UCSD-AML1 (cell line): Measurements from ENCODE around the gene RARA.
"Not testable (repeated sequence)": the region's sequence is repeated elsewhere in the genome, so short reads cannot be mapped to it uniquely, and the experiment has no call there.

Experiments
- DNase-seq: peaks from one replicate; lab custom pipeline; 2025; ENCODE audit not compliant: unreplicated experiment; lab: John Stamatoyannopoulos, UW

Gene RARA

DNA sequence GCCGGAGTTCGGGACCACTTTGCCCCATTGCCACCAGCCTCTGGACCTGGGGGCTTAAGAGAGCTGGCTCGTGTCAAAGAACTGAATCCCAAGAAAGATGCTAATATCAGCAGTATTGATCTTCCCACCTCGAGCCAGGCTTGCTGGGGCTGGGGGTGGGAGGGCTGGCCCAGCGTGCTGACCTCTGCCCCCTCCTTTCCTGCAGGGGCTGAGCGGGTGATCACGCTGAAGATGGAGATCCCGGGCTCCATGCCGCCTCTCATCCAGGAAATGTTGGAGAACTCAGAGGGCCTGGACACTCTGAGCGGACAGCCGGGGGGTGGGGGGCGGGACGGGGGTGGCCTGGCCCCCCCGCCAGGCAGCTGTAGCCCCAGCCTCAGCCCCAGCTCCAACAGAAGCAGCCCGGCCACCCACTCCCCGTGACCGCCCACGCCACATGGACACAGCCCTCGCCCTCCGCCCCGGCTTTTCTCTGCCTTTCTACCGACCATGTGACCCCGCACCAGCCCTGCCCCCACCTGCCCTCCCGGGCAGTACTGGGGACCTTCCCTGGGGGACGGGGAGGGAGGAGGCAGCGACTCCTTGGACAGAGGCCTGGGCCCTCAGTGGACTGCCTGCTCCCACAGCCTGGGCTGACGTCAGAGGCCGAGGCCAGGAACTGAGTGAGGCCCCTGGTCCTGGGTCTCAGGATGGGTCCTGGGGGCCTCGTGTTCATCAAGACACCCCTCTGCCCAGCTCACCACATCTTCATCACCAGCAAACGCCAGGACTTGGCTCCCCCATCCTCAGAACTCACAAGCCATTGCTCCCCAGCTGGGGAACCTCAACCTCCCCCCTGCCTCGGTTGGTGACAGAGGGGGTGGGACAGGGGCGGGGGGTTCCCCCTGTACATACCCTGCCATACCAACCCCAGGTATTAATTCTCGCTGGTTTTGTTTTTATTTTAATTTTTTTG, 47.1 kb downstream of the RARA start:
- no peak for DNase-seq

DNA sequence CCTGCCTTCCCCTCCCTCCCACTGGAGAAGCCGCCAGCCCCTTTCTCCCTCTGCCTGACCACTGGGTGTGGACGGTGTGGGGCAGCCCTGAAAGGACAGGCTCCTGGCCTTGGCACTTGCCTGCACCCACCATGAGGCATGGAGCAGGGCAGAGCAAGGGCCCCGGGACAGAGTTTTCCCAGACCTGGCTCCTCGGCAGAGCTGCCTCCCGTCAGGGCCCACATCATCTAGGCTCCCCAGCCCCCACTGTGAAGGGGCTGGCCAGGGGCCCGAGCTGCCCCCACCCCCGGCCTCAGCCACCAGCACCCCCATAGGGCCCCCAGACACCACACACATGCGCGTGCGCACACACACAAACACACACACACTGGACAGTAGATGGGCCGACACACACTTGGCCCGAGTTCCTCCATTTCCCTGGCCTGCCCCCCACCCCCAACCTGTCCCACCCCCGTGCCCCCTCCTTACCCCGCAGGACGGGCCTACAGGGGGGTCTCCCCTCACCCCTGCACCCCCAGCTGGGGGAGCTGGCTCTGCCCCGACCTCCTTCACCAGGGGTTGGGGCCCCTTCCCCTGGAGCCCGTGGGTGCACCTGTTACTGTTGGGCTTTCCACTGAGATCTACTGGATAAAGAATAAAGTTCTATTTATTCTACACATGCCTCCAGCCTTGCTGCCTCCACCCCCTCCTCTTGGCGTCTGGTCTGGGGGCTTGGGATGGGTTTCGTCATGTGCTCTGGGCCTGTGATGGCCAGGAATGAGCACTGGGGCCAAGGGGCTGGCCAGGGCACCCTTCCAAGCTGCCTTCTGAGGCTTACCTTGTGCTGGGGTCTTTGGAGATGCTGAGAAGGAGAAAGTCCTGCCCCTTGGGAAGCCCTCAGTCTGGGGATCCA, 48.3 kb downstream of the RARA start:
- no peak for DNase-seq

DNA sequence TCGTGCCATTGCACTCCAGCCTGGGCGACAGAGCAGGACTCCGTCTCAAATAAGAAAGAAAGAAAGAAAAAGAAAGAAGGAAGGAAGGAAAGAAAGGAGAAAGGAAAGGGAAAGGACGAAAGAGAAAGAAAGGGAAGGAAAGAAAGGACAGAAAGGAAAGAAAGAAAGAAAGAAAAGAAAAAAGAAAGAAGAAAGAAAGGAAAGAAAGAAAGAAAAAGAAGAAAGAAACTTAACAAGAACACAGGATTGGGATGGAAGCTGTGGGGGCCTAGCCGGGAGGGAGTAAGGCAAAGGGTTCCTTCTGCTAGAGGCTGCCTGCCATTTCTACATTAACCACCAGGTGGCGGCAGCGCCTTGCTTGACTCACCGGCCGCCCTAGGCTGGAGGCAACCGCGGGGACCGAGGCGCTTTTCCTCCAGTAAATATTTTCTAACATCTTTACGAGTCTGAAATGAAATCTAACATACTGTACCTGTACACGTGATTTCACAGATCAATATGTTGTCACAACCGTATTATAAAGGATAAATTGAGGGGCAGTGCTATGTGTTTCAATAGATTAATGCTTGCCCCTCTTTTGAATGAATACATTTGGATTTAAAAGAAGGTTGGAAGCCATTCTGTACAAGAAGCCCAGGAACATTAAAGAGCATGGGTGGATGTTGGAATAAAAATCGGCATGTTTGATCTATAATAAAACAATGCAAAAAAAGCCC, 49.5 kb downstream of the RARA start:
- peak; percentile 84 for DNase-seq

DNA sequence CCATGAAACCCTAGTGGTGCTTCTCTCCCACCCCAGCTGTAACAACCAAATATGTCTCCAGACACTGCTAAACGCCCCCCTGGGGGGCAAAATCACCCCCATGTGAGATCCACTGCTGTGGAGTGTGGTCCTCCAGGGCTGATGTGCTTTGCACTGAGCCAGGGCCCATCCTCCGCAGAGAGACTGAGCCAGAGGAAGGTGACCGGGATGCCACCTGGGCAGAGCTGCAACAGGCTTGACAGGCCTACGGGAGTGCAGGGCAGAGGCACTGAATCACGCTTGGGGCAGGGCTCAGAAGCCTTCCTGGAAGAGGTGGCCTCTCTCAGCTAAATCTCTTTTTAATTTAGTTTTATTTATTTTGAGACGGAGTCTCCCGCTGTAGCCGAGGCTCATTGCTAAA, 51.1 kb downstream of the RARA start:
- DNase-seq, result no peak

DNA sequence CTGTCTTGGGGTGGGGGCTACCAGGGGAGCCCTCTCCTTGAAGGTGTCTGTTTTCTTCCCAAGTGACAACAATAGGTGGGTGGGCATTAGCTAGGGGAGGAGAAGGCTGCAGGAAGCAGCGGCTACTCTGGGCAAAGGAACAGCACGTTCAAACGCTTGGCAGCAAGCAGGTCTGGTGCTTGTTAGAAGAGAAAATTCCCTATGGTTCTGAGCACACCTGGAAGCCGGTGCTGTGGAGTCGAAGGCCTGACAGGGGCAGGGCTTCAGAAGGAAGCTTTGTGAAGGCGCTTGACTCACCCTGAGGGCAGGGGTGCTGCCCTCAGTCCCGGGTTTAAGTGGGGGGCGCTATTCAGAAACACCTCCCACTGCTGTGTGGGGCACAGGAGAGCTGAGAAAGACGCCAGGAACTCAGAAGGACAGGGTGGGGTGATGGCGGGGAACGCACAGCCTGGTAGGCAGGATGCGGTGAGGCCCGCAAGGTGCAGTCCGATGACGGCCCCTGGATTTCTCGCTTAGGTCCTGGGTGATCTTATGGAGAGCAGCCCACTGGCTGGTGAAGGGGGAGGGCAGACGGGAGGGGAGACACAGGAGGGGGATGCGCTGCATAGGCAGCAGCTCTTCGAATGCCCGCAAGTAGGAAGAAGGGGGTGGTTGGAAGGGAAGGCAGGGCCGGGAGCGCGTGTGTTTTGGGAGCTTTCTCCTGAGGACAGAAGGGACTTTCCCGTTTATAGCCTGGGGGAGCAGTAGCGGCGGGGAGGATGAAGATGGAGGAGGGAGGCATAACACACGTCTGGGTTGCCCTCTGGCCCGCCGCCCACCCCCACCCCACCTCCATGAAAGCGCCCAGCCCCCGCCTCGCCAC, 52.3 kb downstream of the RARA start:
- DNase-seq, result no peak

DNA sequence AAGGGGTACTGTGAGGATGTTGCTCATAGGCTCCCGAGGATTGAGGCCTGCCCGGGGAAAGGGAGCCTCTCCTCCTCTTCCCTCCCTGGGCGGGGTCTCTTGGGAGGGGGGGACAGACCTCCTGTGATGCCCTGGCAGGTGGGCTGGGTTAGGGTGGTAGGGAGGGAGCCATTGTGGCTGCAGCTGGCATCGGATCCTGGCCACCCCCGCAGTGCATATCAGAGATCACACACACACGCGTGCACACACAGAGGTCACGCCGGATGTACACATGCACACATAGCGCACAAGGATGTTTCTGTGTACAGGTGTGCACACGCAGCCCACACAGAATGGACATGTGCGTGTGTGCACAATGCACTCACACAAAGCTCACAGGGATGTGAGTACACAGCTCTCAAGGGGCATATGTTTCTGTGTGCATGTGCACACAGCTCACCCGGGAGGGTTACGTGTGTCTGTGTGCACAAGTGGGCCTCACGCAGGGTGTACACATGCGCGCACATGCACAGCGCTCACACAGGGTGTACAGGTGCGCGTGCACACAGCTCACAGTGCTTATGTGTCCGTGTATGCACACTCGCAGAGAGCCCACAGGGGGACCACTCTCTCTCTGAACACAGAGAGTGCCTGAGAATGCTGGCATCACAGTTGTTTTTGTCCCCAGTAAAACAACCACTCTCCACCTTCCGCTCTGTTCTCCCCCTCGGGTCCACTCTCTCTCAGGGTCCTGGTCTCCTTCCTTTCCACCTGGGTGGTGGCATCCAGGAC, 53.1 kb downstream of the RARA start:
- DNase-seq, result no peak

DNA sequence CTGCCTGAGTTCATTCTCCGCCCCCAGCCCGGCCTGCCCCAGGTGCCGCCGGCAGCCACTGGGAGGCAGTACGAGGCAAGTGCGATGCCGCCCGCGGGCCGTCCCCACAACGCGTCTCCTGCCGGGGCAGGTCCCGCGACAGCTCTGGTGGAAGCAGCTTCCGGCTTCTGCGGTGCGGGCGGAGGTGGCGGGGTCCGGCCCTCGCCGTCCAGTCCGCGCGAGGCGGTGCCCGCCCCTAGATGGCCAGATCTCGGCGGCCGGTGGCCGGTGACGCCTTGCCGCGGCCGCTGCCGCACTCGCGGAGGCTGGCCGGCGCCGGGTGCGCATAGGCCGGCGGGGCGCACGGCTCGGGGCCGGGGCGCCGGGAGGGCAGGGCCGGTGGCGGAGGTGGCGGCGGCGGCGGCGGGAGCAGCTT, 53.7 kb downstream of the RARA start:
- peak; percentile 85 for DNase-seq

DNA sequence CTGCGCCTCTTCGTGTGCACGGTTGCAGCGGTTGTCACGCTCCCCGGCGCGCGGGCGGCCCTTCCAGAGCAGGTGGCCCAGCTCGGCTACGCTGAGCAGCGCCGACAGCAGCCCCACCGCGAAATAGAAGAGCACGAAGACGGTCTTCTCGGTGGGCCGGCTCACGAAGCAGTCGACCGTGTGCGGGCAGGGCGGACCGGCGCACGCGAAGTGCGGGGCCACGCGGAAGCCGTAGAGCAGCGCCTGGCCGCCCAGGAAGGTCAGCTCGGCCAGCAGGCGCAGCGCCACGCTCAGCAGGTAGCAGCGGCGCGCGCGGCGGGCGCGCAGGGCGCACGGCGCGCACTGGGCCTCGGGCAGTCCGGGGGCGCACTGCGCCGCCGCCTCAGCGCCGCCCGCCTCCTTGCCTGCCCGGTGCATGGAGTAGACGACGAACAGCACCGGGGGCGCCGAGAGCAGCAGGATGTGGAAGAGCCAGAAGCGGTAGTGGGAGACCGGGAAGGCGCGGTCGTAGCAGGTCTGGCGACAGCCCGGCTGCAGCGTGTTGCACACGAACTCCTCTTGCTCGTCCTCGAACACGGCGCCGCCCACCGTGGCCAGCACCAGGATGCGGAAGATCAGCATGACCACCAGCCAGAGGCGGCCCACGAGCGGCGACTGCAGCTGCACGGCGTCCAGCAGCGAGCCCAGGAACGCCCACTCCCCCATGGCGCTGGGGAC, 54.3 kb downstream of the RARA start:
- DNase-seq, result no peak

DNA sequence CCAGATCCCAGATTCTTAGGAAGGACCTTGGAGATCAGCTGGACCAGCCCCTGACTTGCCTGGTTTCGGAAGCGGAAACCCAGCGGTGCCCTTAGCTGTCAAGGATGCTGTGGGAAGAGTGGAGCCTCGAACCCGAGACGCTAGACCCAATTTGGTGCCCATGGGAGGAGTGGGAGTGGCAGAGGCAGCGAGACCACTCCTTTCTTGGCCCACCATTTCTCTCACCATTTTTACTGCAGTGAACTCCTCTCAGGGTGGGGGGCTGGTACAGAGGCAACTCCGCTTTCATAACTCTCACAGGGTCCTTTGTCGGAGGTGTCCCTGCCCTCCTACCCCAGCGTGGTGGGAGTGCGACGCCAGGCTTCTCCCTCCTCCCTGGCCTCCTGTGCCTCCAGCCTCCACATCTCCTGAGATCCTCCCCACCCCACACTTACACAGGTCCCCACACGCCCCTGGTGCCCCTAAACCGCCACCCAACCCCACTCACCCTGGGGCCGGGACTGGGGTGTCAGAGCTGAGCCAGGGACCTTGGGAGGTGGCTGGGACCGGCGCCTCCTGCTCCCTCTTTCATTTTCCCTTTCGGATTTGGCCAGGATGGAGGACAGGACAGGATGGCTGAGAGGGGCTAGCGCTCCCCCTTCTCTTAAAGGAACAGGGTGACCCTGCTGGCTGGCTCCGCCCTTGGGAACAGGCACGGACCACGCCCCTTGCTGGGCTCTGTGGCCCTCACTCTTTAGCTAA, 55.3 kb downstream of the RARA start, which contains the start of gene GJD3:
TSS of gene GJD3 (minus strand) at position 617 of the 741 bp plus-strand sequence. CDS start 922 bp downstream, outside the sequence.
- no peak for DNase-seq

DNA sequence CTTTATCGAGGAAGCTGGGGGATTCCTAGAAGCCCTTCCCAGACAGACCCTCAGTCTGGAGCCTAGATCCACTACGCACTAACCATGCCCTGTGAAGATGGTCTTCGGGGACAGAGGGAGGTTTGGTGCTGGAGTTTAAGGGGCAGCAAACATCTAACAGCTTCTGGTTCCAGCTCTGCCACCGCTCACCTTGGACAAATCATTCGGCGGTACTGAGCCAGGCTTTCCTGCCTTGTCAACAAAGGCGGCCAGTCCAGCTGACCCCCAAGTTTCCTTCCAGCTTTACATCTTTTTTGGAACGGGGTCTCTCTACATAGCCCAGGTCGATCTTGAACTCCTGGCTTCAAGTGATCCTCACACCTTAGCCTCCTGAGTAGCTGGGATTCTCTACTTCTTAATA, 55.9 kb downstream of the RARA start:
- no peak for DNase-seq

DNA sequence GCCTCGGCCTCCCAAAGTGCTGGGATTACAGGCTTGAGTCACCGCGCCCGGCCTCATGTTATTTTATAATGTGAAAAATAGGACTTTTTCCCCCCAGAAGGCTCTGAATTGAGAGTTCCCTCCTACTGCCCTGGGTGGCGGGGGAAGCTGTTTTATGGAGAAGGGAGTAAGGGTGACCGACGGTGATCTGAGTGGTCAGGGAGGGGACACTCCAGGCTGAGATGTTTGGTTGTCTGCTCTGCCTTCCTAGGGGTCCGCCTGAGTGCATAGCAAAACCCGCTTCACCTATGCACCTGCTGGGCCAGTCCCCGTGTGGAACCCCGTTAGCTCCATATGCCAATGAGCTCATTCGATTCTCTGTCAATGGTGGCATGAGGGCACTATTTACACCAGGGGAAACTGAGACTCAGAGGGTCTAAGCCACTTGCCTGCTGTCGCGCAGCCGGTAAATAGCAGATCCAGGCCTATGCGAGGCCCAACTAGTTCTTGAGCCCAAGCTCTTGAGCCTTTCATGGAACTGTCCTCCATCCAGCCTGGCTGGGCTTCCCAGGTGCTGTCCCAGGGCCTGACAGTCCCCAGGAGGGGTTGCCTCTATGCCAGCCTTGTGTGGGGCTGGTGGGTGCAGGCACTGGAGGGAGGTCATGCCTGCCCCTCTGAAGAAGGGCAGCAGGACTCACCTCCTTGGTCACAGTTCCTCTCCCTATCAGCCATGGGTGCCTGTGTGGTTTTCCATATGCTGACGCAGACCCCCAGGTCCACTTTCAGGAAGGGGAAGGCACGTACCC, 57.3 kb downstream of the RARA start:
- DNase-seq, result no peak

DNA sequence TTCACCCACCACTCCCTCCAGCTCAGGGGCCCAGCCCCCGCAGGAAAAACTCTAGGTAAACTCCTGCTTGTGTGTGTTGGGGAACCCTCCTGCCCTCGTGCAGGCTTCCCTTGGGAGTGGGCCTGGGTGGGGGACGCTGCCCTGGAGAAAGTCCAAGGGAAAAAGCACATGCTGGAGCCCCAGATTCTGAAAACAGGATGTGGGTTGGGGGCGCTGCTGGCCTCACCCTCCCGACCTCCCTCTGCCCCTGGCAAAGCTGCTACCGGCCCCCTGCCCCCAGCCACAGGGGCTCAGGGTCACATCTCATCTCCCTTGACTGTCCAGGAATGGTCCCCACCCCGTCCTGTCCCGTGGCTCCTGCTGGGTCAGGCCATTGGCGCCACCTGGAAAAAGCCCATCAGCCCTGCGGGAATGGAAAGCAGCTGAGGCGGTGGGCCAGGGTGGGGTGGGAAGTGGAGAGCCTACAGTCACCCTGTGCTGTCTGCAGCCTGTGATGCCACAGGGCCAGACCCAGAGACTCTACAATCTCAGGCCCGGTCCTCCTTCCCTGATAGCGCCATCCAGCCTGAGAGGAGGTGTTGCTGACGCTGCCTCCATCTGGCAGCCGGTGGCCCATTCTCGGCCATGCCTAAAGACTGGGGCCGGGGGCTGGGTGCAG, 58.0 kb downstream of the RARA start:
- DNase-seq, result no peak

DNA sequence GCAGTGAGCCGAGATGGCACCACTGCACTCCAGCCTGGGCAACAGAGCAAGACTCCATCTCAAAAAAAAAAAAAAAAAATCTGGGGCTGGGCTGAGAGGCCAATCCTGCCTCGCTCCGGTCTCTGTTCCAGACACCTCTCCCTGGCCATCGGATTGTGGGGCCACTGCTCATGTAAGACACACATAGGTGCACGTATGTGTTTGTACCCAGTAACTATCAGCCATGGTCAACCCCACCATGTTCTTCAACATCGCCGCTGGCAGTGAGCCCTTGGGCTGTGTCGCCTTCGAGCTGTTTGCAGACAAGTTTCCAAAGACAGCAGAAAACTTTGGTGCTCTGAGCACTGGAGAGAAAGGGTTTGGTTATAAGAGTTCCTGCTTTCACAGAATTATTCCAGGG, 58.7 kb downstream of the RARA start:
- not testable (repeated sequence) for DNase-seq

DNA sequence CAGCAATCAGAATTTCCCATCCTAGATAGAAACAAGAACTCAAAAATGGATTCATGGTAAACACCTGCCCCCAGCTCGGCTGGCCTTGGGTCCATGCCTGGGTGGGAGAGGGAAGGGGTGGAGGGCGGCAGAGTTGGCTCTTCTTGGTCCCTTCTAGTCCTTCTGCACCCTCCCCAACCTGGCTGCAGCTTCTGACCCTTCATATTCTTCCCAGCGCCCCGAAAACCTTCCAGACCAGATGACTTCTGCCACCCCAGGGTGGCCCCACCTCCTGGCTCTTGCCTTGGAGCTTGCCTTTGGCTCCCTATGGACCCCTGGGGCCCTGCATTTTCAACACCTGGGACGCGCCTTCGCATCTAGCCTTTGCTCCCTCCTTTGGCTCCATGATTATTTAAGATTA, 60.9 kb downstream of the RARA start:
- no peak for DNase-seq

DNA sequence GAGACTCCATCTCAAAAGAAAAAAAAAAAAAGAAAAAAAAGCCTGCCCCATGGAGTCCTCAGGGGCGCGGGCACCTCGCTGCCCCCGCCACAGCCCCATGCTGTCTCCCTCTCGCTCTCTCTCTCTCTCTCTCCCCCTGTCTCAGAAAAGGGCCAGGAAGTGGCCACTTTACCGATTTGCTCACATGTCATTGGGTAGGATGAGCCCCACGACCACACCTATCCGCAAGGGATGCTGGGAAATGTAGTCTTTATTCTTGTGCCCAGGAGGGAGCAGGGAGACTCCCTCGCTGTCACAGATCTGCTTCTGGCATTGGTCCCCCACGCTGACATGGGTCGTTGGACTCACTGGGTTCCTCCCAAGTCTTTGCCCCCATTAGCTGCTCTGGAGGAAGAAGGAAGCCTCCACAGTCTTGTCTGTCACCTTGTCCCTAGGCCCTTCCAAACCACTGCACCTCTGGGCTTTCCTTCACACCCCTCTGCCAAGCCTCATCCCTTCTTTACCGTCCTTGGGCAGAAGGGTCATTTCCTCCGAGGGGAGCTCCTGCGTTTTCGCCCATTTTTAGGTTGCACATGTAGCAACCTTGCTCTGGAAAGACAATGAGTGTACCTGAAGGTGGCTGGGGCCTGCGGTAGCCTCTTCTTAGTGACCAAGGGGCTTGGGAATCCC, 62.4 kb downstream of the RARA start:
- DNase-seq, result no peak

DNA sequence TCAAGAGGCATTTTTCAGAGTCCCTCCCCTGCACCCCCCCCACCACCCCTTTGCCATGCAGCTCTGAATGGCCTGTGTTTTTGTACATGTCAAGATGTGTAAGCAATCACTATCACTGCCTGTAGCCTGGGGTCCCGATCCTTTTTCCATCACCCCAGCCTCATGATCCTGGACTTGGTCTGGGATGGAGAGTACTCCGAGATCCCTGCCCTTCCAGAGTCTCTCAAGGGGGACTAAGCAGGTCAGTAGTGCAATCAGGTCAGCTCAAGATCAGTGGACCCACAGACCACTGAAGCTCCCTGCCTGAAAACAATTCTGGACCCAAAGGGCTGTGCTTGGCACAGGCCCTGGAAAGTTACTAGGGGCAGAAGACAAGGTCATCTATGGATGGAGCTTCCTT, 63.1 kb downstream of the RARA start:
- DNase-seq, result no peak
